Skin of body (tissue), 2 donors: ENCODE measurements around the gene ACAP1. TPM values are rescaled to one million over a fixed set of nuclear protein-coding genes. Genes with fewer than 3 reads are reported as not detected.
A peak's percentile ranks its signal among the peaks of the same experiment; 100 is the strongest.

ENCODE experiments used
- DNase-seq: peaks from one replicate; lab custom pipeline; 2025; lab: John Stamatoyannopoulos, UW
- total RNA-seq: library from RNA; depleted of rRNA; stranded (reverse); fragments of >200 nt; gene quantifications from one replicate; pipeline ENCODE4 v1.2.3, GENCODE V29; 2014

Gene ACAP1
- total RNA-seq: 4.7 TPM

GRCh38 chr17:7336240-7337175 lies at the start of gene ACAP1:
Gene ACAP1 (plus strand): TSS chr17:7336529. CDS start chr17:7336735, 206 bp downstream.
- DNase-seq: no peak

- no peak for DNase-seq
Observed at GRCh38 chr17:7289256-7290032, 46.9 kb upstream of the ACAP1 start.

- DNase-seq: no peak
Observed at GRCh38 chr17:7290166-7290565, 46.2 kb upstream of the ACAP1 start.

- no peak for DNase-seq
Observed at GRCh38 chr17:7290685-7291084, 45.6 kb upstream of the ACAP1 start.

GRCh38 chr17:7292194-7292593 lies 44.1 kb upstream of the ACAP1 start:
- no peak for DNase-seq

GRCh38 chr17:7292729-7293128 lies 43.6 kb upstream of the ACAP1 start:
- DNase-seq: no peak

- no peak for DNase-seq
Observed at GRCh38 chr17:7293159-7293558, 43.2 kb upstream of the ACAP1 start.

- no peak for DNase-seq
Observed at GRCh38 chr17:7293816-7294613, 42.3 kb upstream of the ACAP1 start.

- DNase-seq: no peak
Observed at GRCh38 chr17:7294614-7295153, 41.6 kb upstream of the ACAP1 start, which contains the start of gene YBX2. Gene YBX2 (minus strand): TSS chr17:7294639. CDS start chr17:7294500, 139 bp downstream.

GRCh38 chr17:7295230-7296180 lies 40.8 kb upstream of the ACAP1 start:
- DNase-seq: no peak

GRCh38 chr17:7296189-7296861 lies 40.0 kb upstream of the ACAP1 start:
- DNase-seq: no peak

- DNase-seq: no peak
Observed at GRCh38 chr17:7304179-7304578, 32.1 kb upstream of the ACAP1 start.

- peak; percentile 100 for DNase-seq
Observed at GRCh38 chr17:7306911-7307685, 29.2 kb upstream of the ACAP1 start, which contains the start of gene EIF5A. Gene EIF5A (plus strand): TSS chr17:7307628. CDS start chr17:7309636, 2,008 bp downstream.

- DNase-seq: no peak
Observed at GRCh38 chr17:7307686-7308624, 28.4 kb upstream of the ACAP1 start.

GRCh38 chr17:7308625-7309433 lies 27.5 kb upstream of the ACAP1 start:
- peak; percentile 60 for DNase-seq

GRCh38 chr17:7309628-7310027 lies 26.7 kb upstream of the ACAP1 start:
- no peak for DNase-seq
